Upper lobe of left lung (tissue), 6 donors: ENCODE results near the gene LRTM2. TPM values are rescaled to one million over a fixed set of nuclear protein-coding genes. Genes with fewer than 3 reads are reported as not detected.

Source experiments
- ATAC-seq, 2 donors: fragments of 200-7000 bp; cut with Tn5 transposase; one replicate each; pipeline ENCODE4 v1.9.1; 2022; ENCODE audit warnings: mild to moderate bottlenecking in 2 of 2, moderate library complexity in 2 of 2; ENCODE audit not compliant: low FRiP score in 2 of 2
- DNase-seq, 2 donors: peaks; one replicate each; pipeline ENCODE4 v3.0.0-alpha.2; 2019 to 2020
- H3K27ac ChIP-seq, 4 donors: fragments of 200-600 bp; sonication (generic); one replicate each; pipeline ENCODE4 v1.5.1; 2016 to 2019
- H3K27me3 ChIP-seq, 4 donors: fragments of 200-600 bp; sonication (generic); one replicate each; pipeline ENCODE4 v1.5.1; 2017 to 2019
- H3K36me3 ChIP-seq, 4 donors: fragments of 200-600 bp; sonication (generic); one replicate each; pipeline ENCODE4 v1.5.1; 2016 to 2019
- H3K4me1 ChIP-seq, 4 donors: fragments of 200-600 bp; sonication (generic); one replicate each; pipeline ENCODE4 v1.5.1; 2018 to 2019
- H3K4me3 ChIP-seq, 4 donors: fragments of 200-600 bp; sonication (generic); one replicate each; pipeline ENCODE4 v1.5.1; 2017 to 2019; ENCODE audit warnings: mild to moderate bottlenecking in 2 of 4, moderate library complexity in 1 of 4
- H3K9me3 ChIP-seq, 4 donors: fragments of 200-600 bp; sonication (generic); one replicate each; pipeline ENCODE4 v1.5.1; 2018 to 2019
- CTCF ChIP-seq, 6 experiments: fragments of 450-650 bp in 4 of 6; fragments of 200-600 bp in 2 of 6; sonication (generic) in 2 of 6; IDR thresholded peaks; one replicate each; pipeline ENCODE4 v1.5.1; 2016 to 2019; ENCODE audit warnings: antibody characterized with exemption in 6 of 6
- EP300 ChIP-seq, 4 donors: sonication (generic); formaldehyde crosslinking; IDR thresholded peaks; one replicate each; pipeline ENCODE4 v1.5.1; 2017; ENCODE audit warnings: antibody characterized with exemption in 4 of 4, control low read depth in 2 of 4
- POLR2A ChIP-seq, 4 donors: fragments of 450-650 bp; IDR thresholded peaks; one replicate each; pipeline ENCODE4 v1.5.1; 2016 to 2017; ENCODE audit warnings: antibody characterized with exemption in 4 of 4, mild to moderate bottlenecking in 2 of 4
- POLR2AphosphoS5 ChIP-seq, 2 donors: sonication (generic); formaldehyde crosslinking; IDR thresholded peaks; one replicate each; pipeline ENCODE4 v1.5.1; 2017; ENCODE audit warnings: antibody characterized with exemption in 2 of 2
- WGBS, 2 donors: methylation state at CpG; one replicate each; pipeline ENCODE4 v1.1.5; 2017 to 2018; 5-methylcytosine and 5-hydroxymethylcytosine counted together
- total RNA-seq, 6 donors: library from RNA; depleted of rRNA in 4 of 6; stranded (reverse); fragments of >200 nt in 4 of 6; gene quantifications; one replicate each; pipeline versions ENCODE4 v1.1.0 to v1.2.1, GENCODE V29; 2016 to 2021
- donor health status: DM: no; HTN: no; CAD: no; lungs with moderate emphysema.
- donor health status: DM: no; HTN: yes; CAD: no; lungs with severe emphysema.

The LRTM2 gene
- total RNA-seq, 6 donors from 2014 or later: not detected

GRCh38 chr12:1823237-1823636, 2.9 kb downstream of the LRTM2 start:
- Histone ChIP-seq H3K36me3 (no peaks in the 10 kb centered on the region), H3K9me3 (no peaks in the 10 kb centered on the region), H3K27ac (no peak overlapping the region), H3K4me3 (no peak overlapping the region), H3K27me3 (peaks cover 0 to 18% (median 2%) of the 10 kb centered on the region in 4 donors), H3K4me1 (peaks cover 0 to 4% (median 0%) of the 10 kb centered on the region in 4 donors)
- TF ChIP-seq POLR2A (IDR thresholded peaks at IDR 0.05) (no peak), EP300 (IDR thresholded peaks at IDR 0.05) (no peak), CTCF (IDR thresholded peaks at IDR 0.05) (no peak), POLR2AphosphoS5 (IDR thresholded peaks at IDR 0.05) (no peak)
- WGBS, 2 donors: 88 to 95% methylated on average over 7 to 10 of the region's 10 CpGs
- ATAC-seq: no peak
- no peak for DNase-seq

GRCh38 chr12:1825382-1826102, 5.2 kb downstream of the LRTM2 start:
- no peak for DNase-seq
- no peak for TF ChIP-seq POLR2AphosphoS5 (IDR thresholded peaks at IDR 0.05)
- no peak for TF ChIP-seq POLR2A (IDR thresholded peaks at IDR 0.05)
- TF ChIP-seq CTCF (IDR thresholded peaks at IDR 0.05): no peak
- TF ChIP-seq EP300 (IDR thresholded peaks at IDR 0.05): no peak
- WGBS, 2 donors: 70 to 79% methylated on average over 10 to 14 of the region's 14 CpGs
- Histone ChIP-seq H3K4me3 (no peak overlapping the region), H3K36me3 (no peaks in the 10 kb centered on the region), H3K27me3 (peaks cover 0 to 9% (median 2%) of the 10 kb centered on the region in 4 donors), H3K4me1 (peaks cover 0 to 1% (median under 1%) of the 10 kb centered on the region in 4 donors), H3K27ac (no peak overlapping the region), H3K9me3 (no peaks in the 10 kb centered on the region)
- no peak for ATAC-seq

GRCh38 chr12:1826401-1826800, 6.0 kb downstream of the LRTM2 start:
- Histone ChIP-seq H3K27me3 (peaks cover 0 to 8% (median 1%) of the 10 kb centered on the region in 4 donors), H3K9me3 (no peaks in the 10 kb centered on the region), H3K4me1 (peaks cover 0 to 10% (median 2%) of the 10 kb centered on the region in 4 donors), H3K36me3 (no peaks in the 10 kb centered on the region), H3K27ac (no peak overlapping the region), H3K4me3 (no peak overlapping the region)
- ATAC-seq (no peak), DNase-seq (peak in 1 of 2 donors; percentile 65)
- TF ChIP-seq CTCF (IDR thresholded peaks at IDR 0.05) (no peak), POLR2A (IDR thresholded peaks at IDR 0.05) (no peak), EP300 (IDR thresholded peaks at IDR 0.05) (no peak), POLR2AphosphoS5 (IDR thresholded peaks at IDR 0.05) (no peak)
- 74% methylated on average over 15 of the region's 15 CpGs; no CpG with 5 or more reads in 1 of the 2 donors for WGBS, 2 donors

- TF ChIP-seq POLR2AphosphoS5 (IDR thresholded peaks at IDR 0.05): no peak
- no peak for TF ChIP-seq POLR2A (IDR thresholded peaks at IDR 0.05)
- TF ChIP-seq EP300 (IDR thresholded peaks at IDR 0.05): no peak
- no peak for TF ChIP-seq CTCF (IDR thresholded peaks at IDR 0.05)
- no peak overlapping the region for H3K27ac ChIP-seq
- peaks cover 0 to 10% (median under 1%) of the 10 kb centered on the region in 4 donors for H3K27me3 ChIP-seq
- peaks cover 0 to 12% (median 2%) of the 10 kb centered on the region in 4 donors for H3K4me1 ChIP-seq
- WGBS, 2 donors: 78 to 86% methylated on average over 13 to 25 of the region's 25 CpGs
- no peaks in the 10 kb centered on the region for H3K9me3 ChIP-seq
- H3K4me3 ChIP-seq: no peak overlapping the region
- DNase-seq: peak in 1 of 2 donors; percentile 70
- H3K36me3 ChIP-seq: no peaks in the 10 kb centered on the region
- ATAC-seq: no peak
Observed at GRCh38 chr12:1826867-1827705, 6.7 kb downstream of the LRTM2 start.
